ENCODE data around the gene DSN1. TPM values are rescaled to one million over a fixed set of nuclear protein-coding genes. Genes with fewer than 3 reads are reported as not detected.

Gene DSN1
- polyA plus RNA-seq, 1 of the 3 experiments (the other 2 are of a cell fraction), result 7.3 TPM

- TF ChIP-seq FOXM1 (IDR thresholded peaks at IDR 0.05; ENCODE audit: low read depth) (no peak), ELF1 (IDR thresholded peaks at IDR 0.05) (no peak), SMC3 (IDR thresholded peaks at IDR 0.05; ENCODE audit: low read depth, low read length) (no peak), JUND (IDR thresholded peaks at IDR 0.05) (no peak), TAF1 (IDR thresholded peaks at IDR 0.05; ENCODE audit: borderline replicate concordance, low read depth, low read length) (no peak), MAX (IDR thresholded peaks at IDR 0.05; ENCODE audit: low read depth) (no peak), YY1 (IDR thresholded peaks at IDR 0.05; ENCODE audit: low read depth) (no peak), USF1 (IDR thresholded peaks at IDR 0.05; ENCODE audit: borderline replicate concordance, low read depth) (no peak), GABPA (IDR thresholded peaks at IDR 0.05; ENCODE audit: low read depth) (no peak), SIN3A (IDR thresholded peaks at IDR 0.05; ENCODE audit: borderline replicate concordance, low read depth, low read length) (no peak), POLR2AphosphoS5 (IDR thresholded peaks at IDR 0.05; ENCODE audit: low read depth, low read length) (no peak), RAD21 (IDR thresholded peaks at IDR 0.05; ENCODE audit: low read length) (no peak), CHD2 (IDR thresholded peaks at IDR 0.05; ENCODE audit: low read length, partially characterized antibody) (no peak)
- peaks cover 0 to 3% of the 10 kb centered on the region in 2 experiments for H3K36me3 ChIP-seq (replicated peaks in 1 of 2; ENCODE audit: control insufficient read depth in 1 of 2, insufficient read depth in 2 of 2, low read length in 1 of 2)
- no peaks in the 10 kb centered on the region for H3K4me1 ChIP-seq (ENCODE audit: control insufficient read depth in 1 of 2, insufficient read depth in 2 of 2, low read depth in 1 of 2, low read length in 1 of 2)
- POLR2A ChIA-PET, result no interaction called here
- H3K4me2 ChIP-seq, result no peak overlapping the region
- H3K9ac ChIP-seq, result no peak overlapping the region
- CTCF ChIA-PET, result interaction anchor here (0.6 kb wide), 1 partner anchor 153 kb away, joined by 3 read pairs; the partner anchor contains the start of gene TGIF2
- H3K9me3 ChIP-seq, result no peaks in the 10 kb centered on the region
- peaks cover 7% of the 10 kb centered on the region for H3F3A ChIP-seq (replicated peaks; ENCODE audit: insufficient read depth)
- no peak overlapping the region for H3K4me3 ChIP-seq (ENCODE audit: low read depth in 2 of 2, low read length in 1 of 2)
- no peak overlapping the region for H2AFZ ChIP-seq (ENCODE audit: low read depth)
- WGBS (ENCODE audit: low lambda C conversion rate), result 90% methylated on average over 3 of the region's 3 CpGs
- H3K27me3 ChIP-seq (ENCODE audit: insufficient read depth), result no peaks in the 10 kb centered on the region
- no peaks in the 10 kb centered on the region for H4K20me1 ChIP-seq (ENCODE audit: insufficient read depth)
- DNase-seq, result no peak
- H3K27ac ChIP-seq (ENCODE audit: low read depth in 2 of 2, low read length in 1 of 2), result no peak overlapping the region
- no peaks in the 10 kb centered on the region for H3K9me2 ChIP-seq
- no peaks in the 10 kb centered on the region for H3K79me2 ChIP-seq (ENCODE audit: insufficient read depth)
Observed at GRCh38 chr20:36726168-36726567, 47.4 kb downstream of the DSN1 start.

GRCh38 chr20:36720510-36720909 is 53.1 kb downstream of the DSN1 start:
- no peak overlapping the region for H3K4me3 ChIP-seq (ENCODE audit: low read depth in 2 of 2, low read length in 1 of 2)
- H3K9ac ChIP-seq, result no peak overlapping the region
- H3F3A ChIP-seq (replicated peaks; ENCODE audit: insufficient read depth), result no peaks in the 10 kb centered on the region
- H3K9me3 ChIP-seq, result no peaks in the 10 kb centered on the region
- DNase-seq, result no peak
- H4K20me1 ChIP-seq (ENCODE audit: insufficient read depth), result no peaks in the 10 kb centered on the region
- peaks cover 0 to 8% of the 10 kb centered on the region in 2 experiments for H3K36me3 ChIP-seq (replicated peaks in 1 of 2; ENCODE audit: control insufficient read depth in 1 of 2, insufficient read depth in 2 of 2, low read length in 1 of 2)
- no peak for TF ChIP-seq SMC3 (IDR thresholded peaks at IDR 0.05; ENCODE audit: low read depth, low read length)
- no peak overlapping the region for H3K27ac ChIP-seq (ENCODE audit: low read depth in 2 of 2, low read length in 1 of 2)
- CTCF ChIA-PET, result interaction anchor here (0.6 kb wide), 1 partner anchor 458 kb away, joined by 3 read pairs; the partner anchor contains the start of gene RPN2
- POLR2A ChIA-PET, result no interaction called here
- H3K27me3 ChIP-seq (ENCODE audit: insufficient read depth), result no peaks in the 10 kb centered on the region
- no peaks in the 10 kb centered on the region for H3K9me2 ChIP-seq
- whole genome bisulfite sequencing (ENCODE audit: low lambda C conversion rate), result 89% methylated on average over 3 of the region's 3 CpGs
- no peaks in the 10 kb centered on the region for H3K79me2 ChIP-seq (ENCODE audit: insufficient read depth)
- H2AFZ ChIP-seq (ENCODE audit: low read depth), result no peak overlapping the region
- H3K4me2 ChIP-seq, result no peak overlapping the region
- no peaks in the 10 kb centered on the region for H3K4me1 ChIP-seq (ENCODE audit: control insufficient read depth in 1 of 2, insufficient read depth in 2 of 2, low read depth in 1 of 2, low read length in 1 of 2)

- no peak for DNase-seq
- Histone ChIP-seq H4K20me1 (ENCODE audit: insufficient read depth) (no peaks in the 10 kb centered on the region), H3K27me3 (ENCODE audit: insufficient read depth) (no peaks in the 10 kb centered on the region), H3K36me3 (replicated peaks in 1 of 2; ENCODE audit: control insufficient read depth in 1 of 2, insufficient read depth in 2 of 2, low read length in 1 of 2) (peaks cover 0 to 8% of the 10 kb centered on the region in 2 experiments), H3K4me2 (no peak overlapping the region), H3K27ac (ENCODE audit: low read depth in 2 of 2, low read length in 1 of 2) (no peak overlapping the region), H3K4me1 (ENCODE audit: control insufficient read depth in 1 of 2, insufficient read depth in 2 of 2, low read depth in 1 of 2, low read length in 1 of 2) (no peaks in the 10 kb centered on the region), H3K9ac (no peak overlapping the region), H3K79me2 (ENCODE audit: insufficient read depth) (no peaks in the 10 kb centered on the region), H3K9me2 (no peaks in the 10 kb centered on the region), H3F3A (replicated peaks; ENCODE audit: insufficient read depth) (no peaks in the 10 kb centered on the region), H3K4me3 (ENCODE audit: low read depth in 2 of 2, low read length in 1 of 2) (no peak overlapping the region), H3K9me3 (no peaks in the 10 kb centered on the region), H2AFZ (ENCODE audit: low read depth) (no peak overlapping the region)
- CTCF ChIA-PET, result interaction anchor here (0.6 to 3.5 kb wide), 5 partner anchors 13 to 37 kb away, joined by 3 to 16 read pairs (median 5); no protein-coding TSS in a partner anchor
- POLR2A ChIA-PET, result no interaction called here
- WGBS (ENCODE audit: low lambda C conversion rate), result 98% methylated on average over 2 of the region's 2 CpGs
- TF ChIP-seq FOXM1 (IDR thresholded peaks at IDR 0.05; ENCODE audit: low read depth) (no peak), GABPA (IDR thresholded peaks at IDR 0.05; ENCODE audit: low read depth) (no peak), CHD2 (IDR thresholded peaks at IDR 0.05; ENCODE audit: low read length, partially characterized antibody) (no peak), SMC3 (IDR thresholded peaks at IDR 0.05; ENCODE audit: low read depth, low read length) (peak; percentile 25; the same call in 1 of the 2 replicates), TAF1 (IDR thresholded peaks at IDR 0.05; ENCODE audit: borderline replicate concordance, low read depth, low read length) (no peak), RAD21 (IDR thresholded peaks at IDR 0.05; ENCODE audit: low read length) (peak; percentile 57), EZH2phosphoT487 (IDR thresholded peaks at IDR 0.05; ENCODE audit: borderline replicate concordance, low read depth) (no peak), RXRA (IDR thresholded peaks at IDR 0.05; ENCODE audit: borderline replicate concordance, low read depth) (no peak), CTCF (IDR thresholded peaks at IDR 0.05) (peak; percentile 27; the same call in 1 of the 2 replicates), EP300 (IDR thresholded peaks at IDR 0.05; ENCODE audit: borderline replicate concordance in 1 of 2, low read depth in 1 of 2, low read length in 1 of 2) (no peak), NRF1 (IDR thresholded peaks at IDR 0.05; ENCODE audit: low read depth, low read length) (no peak), MEF2A (IDR thresholded peaks at IDR 0.05; ENCODE audit: borderline replicate concordance, low read depth) (no peak), YY1 (IDR thresholded peaks at IDR 0.05; ENCODE audit: low read depth) (no peak), GATA2 (CRISPR knock-in tag; IDR thresholded peaks at IDR 0.05) (no peak)
Observed at GRCh38 chr20:36717657-36718056, 55.9 kb downstream of the DSN1 start.
